OCI-LY3 (cell line): ENCODE data around the gene CELF4.

Source experiments
- H2AFZ ChIP-seq: fragments of 200-600, 300-600 bp; shearing (Covaris generic); 2 replicates; pipeline ENCODE4 v1.6.0; 2014; ENCODE audit warnings: antibody characterized with exemption, low read depth, low read length
- H3K27ac ChIP-seq: fragments of 200-600, 300-600 bp; sonication (generic); 2 replicates; pipeline ENCODE4 v1.5.1; 2014; ENCODE audit warnings: mild to moderate bottlenecking, low read length, moderate library complexity, mixed read lengths
- H3K27me3 ChIP-seq: fragments of 200-600, 300-600 bp; sonication (generic); 2 replicates; pipeline ENCODE4 v1.6.1; 2014; ENCODE audit warnings: low read depth, low read length, mixed read lengths
- H3K36me3 ChIP-seq: fragments of 200-600, 300-600 bp; sonication (generic); replicated peaks from 2 replicates; pipeline ENCODE3; 2014; ENCODE audit warnings: low read depth, low read length, mixed read lengths
- H3K4me1 ChIP-seq: fragments of 300-600, 200-600 bp; sonication (generic); 2 replicates; pipeline ENCODE4 v1.6.1; 2014; ENCODE audit warnings: low read length, mixed read lengths
- H3K4me2 ChIP-seq: fragments of 200-600, 300-600 bp; sonication (generic); 2 replicates; pipeline ENCODE4 v1.6.1; 2014; ENCODE audit warnings: low read length, mixed read lengths
- H3K4me3 ChIP-seq: fragments of 300-600, 200-600 bp; sonication (generic); 2 replicates; pipeline ENCODE4 v1.5.1; 2014; ENCODE audit warnings: antibody characterized with exemption, mild to moderate bottlenecking, low read length, moderate library complexity
- H3K79me2 ChIP-seq: fragments of 300-600, 200-600 bp; shearing (Covaris generic); 2 replicates; pipeline ENCODE4 v1.6.1; 2014; ENCODE audit warnings: mild to moderate bottlenecking, low read length, mixed read lengths
- H3K9ac ChIP-seq: fragments of 300-600, 200-600 bp; shearing (Covaris generic); 2 replicates; pipeline ENCODE4 v1.6.0; 2014; ENCODE audit warnings: mild to moderate bottlenecking, low read length, moderate library complexity
- H3K9me3 ChIP-seq: fragments of 200-600, 300-600 bp; shearing (Covaris generic); 2 replicates; pipeline ENCODE4 v1.6.1; 2014; ENCODE audit warnings: low read length, mixed read lengths; ENCODE audit not compliant: insufficient read depth
- H4K20me1 ChIP-seq: fragments of 200-600, 300-600 bp; sonication (generic); 2 replicates; pipeline ENCODE4 v1.6.1; 2016; ENCODE audit warnings: low read length, mixed read lengths; ENCODE audit not compliant: insufficient read depth
- CTCF ChIP-seq: fragments of 200-600, 300-600 bp; sonication (generic); IDR thresholded peaks from 2 replicates; pipeline ENCODE4 v1.5.1; 2014; ENCODE audit warnings: antibody characterized with exemption, low read length, low read depth
- EZH2phosphoT487 ChIP-seq: fragments of 200-600 bp; shearing (Covaris generic); IDR thresholded peaks from 2 replicates; pipeline ENCODE4 v1.6.1; 2018; ENCODE audit warnings: antibody characterized with exemption, mixed run types, low read depth

The CELF4 gene

GRCh38 chr18:37266290-37266689, 299.3 kb downstream of the CELF4 start:
- Histone ChIP-seq H3K4me2 (no peak overlapping the region), H3K9ac (no peak overlapping the region), H4K20me1 (peaks cover 13% of the 10 kb centered on the region; the same call in 1 of the 2 replicates), H3K9me3 (no peaks in the 10 kb centered on the region), H3K36me3 (no peaks in the 10 kb centered on the region), H3K27me3 (no peaks in the 10 kb centered on the region), H3K79me2 (no peaks in the 10 kb centered on the region), H3K4me1 (no peaks in the 10 kb centered on the region), H2AFZ (no peak overlapping the region), H3K4me3 (no peak overlapping the region), H3K27ac (no peak overlapping the region)
- TF ChIP-seq EZH2phosphoT487 = no peak
- TF ChIP-seq CTCF = peak; percentile 16

GRCh38 chr18:37265382-37265781, 300.2 kb downstream of the CELF4 start:
- Histone ChIP-seq H3K27ac (no peak overlapping the region), H2AFZ (no peak overlapping the region), H3K4me3 (no peak overlapping the region), H3K36me3 (no peaks in the 10 kb centered on the region), H3K4me2 (no peak overlapping the region), H3K27me3 (no peaks in the 10 kb centered on the region), H3K4me1 (no peaks in the 10 kb centered on the region), H3K79me2 (no peaks in the 10 kb centered on the region), H4K20me1 (peaks cover 10% of the 10 kb centered on the region; the same call in 1 of the 2 replicates), H3K9me3 (no peaks in the 10 kb centered on the region), H3K9ac (no peak overlapping the region)
- TF ChIP-seq CTCF (no peak), EZH2phosphoT487 (no peak)

- no peaks in the 10 kb centered on the region for H3K9me3 ChIP-seq
- no peak overlapping the region for H3K27ac ChIP-seq
- H3K27me3 ChIP-seq = no peaks in the 10 kb centered on the region
- TF ChIP-seq CTCF = no peak
- no peak overlapping the region for H3K4me3 ChIP-seq
- peaks cover 7% of the 10 kb centered on the region; the same call in 1 of the 2 replicates for H4K20me1 ChIP-seq
- H3K79me2 ChIP-seq = no peaks in the 10 kb centered on the region
- no peak overlapping the region for H3K9ac ChIP-seq
- no peaks in the 10 kb centered on the region for H3K36me3 ChIP-seq
- no peak overlapping the region for H3K4me2 ChIP-seq
- H3K4me1 ChIP-seq = no peaks in the 10 kb centered on the region
- H2AFZ ChIP-seq = no peak overlapping the region
Observed at GRCh38 chr18:37264956-37265355, 300.6 kb downstream of the CELF4 start.

- Histone ChIP-seq H3K4me2 (no peak overlapping the region), H2AFZ (no peak overlapping the region), H4K20me1 (no peaks in the 10 kb centered on the region)
Observed at GRCh38 chr18:37261988-37262387, 303.6 kb downstream of the CELF4 start.

More at GRCh38 chr18:37261988-37262387, 303.6 kb downstream of the CELF4 start:
- Histone ChIP-seq H3K36me3 (no peaks in the 10 kb centered on the region), H3K79me2 (no peaks in the 10 kb centered on the region), H3K4me3 (no peak overlapping the region), H3K9me3 (no peaks in the 10 kb centered on the region), H3K27ac (no peak overlapping the region), H3K9ac (no peak overlapping the region), H3K4me1 (no peaks in the 10 kb centered on the region), H3K27me3 (0 out of 2 replicates have a peak, but pooled peaks cover 5% of the 10 kb centered on the region)
- TF ChIP-seq EZH2phosphoT487 = no peak
